UCSD-AML1 (cell line): Measurements from ENCODE around the gene SPTBN5.

Source experiments
- DNase-seq: peaks from one replicate; lab custom pipeline; 2025; ENCODE audit not compliant: unreplicated experiment; lab: John Stamatoyannopoulos, UW

Gene SPTBN5

DNA sequence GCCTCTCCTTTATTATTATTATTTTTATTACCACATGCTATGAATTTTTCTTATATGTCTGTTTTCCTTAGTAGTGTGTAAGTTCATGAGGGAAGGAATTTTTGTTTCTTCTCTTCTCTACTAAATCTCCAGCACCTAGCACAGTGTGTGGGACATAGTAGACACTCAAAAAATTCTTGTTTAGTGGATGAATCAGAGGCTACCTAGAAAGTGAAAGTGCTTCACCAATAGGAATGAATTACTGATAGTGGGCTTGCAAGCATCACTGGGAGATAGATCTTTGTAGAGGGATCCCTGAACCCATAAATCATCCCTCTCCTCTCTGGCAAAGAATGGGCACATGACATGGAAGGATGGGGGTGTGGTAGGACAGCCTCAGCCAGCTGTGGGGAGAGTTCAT is 8.5 kb downstream of the SPTBN5 start:
- DNase-seq: no peak

DNA sequence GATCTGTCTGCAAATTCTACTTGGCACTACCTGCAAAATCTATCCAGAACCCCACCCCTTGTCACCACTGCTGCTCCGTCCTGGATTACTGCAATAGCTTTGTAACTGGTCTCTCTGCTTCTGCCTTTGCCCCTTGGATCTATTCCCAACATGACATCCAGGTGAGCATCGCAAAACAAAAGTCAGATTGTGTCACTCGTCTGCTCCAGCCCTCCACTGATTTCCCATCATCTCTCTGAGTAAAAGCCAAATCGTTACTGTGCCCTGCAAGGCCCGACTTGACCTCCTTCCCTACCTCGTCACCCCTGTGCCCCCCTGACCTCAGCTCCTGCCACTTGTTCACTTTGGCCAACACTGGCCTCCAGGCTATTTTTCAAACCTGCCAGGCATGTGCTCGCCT is 9.4 kb downstream of the SPTBN5 start:
- no peak for DNase-seq

DNA sequence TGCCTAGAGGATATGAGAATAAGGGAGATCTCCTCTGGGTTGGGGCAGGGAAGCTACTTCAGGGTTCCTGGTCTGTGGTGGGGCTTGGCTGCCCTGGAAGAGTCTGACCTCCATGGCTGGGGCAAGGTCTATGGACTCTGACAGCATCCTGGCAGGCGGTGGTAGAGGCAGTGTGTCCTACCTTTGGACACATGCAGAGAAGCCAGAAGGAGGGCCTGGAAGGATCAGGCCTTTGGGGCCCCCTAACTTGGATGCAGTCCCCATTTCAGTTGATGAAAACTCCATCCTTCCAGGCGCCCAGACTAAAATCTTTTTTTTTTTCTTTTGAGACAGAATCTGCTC is 10.4 kb downstream of the SPTBN5 start:
- no peak for DNase-seq

DNA sequence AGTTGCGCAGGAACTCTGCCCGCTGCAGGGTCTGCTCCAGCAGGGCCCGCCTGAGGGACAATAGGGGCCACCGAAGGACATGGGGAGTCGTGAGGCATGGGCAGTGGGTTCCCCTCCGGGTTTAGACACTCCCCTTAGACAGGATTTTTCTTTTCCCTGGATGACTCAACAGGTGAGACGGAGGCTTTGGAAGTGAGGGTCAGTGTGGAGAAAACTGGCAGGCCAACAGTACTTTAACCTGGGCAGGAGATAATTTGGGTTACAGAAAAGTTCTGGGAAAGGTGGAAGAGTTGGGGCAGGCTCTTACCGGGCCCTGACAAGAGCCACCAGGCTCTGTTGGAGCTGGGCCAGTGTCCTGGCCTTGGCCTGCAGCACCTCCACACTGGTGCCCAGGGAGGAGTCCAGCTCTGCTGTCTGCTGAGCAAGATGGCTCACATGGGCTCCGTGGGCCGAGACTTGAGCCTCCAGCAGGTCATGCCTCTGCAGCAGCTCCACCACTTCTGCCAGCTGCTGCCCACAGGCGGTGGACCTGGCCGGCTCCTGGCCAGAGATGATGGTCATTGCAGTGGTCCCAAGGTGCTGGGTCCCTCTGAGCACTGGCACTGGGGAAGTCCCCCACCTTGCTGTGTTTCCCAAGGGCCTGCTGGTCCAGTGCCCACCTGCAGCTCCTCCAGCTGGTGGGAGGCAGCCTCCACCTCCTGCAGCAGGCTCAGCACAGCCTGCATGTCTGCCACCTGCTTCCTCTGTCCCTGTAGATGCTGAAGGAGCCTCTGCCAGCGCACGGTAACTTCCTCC is 11.0 kb downstream of the SPTBN5 start:
- peak; percentile 36 for DNase-seq

DNA sequence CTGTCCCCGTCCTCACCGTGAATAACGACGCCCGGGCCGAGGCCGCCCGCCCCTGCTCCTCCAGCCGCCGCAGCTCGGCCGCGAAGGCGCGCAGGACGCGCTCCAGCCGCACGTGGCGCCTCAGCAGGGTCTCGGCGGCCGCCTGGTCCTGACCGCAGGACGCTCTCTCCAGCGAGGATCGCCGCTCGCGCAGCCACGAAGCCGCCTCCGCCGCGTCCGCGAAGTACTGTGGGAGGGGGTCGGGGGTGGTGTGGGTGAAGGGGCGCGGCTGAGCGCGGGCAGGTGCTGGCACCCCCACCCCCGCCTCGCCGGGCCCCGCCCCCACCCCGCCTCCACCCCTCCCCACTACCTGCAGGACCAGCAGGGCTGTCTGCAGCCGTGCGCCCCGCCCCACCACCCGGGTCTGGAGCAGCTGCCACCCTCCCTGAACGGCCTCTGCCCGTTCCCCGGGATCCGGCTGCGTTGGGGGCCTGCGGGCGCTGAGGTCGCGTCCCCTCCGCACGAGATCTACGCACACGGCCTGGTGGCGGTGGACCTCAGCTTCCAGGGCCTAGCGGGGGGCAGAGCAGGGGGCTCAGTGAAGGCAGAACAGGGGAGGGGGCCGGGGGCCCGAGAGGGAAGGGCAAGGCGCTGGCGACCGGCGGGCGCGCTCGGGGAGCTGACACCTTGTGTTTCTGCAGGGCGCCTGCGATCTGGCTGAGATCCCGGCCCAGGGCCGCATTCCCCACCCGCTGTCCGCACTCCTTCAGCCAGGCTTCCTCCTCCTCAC is 11.7 kb downstream of the SPTBN5 start:
- no peak for DNase-seq

DNA sequence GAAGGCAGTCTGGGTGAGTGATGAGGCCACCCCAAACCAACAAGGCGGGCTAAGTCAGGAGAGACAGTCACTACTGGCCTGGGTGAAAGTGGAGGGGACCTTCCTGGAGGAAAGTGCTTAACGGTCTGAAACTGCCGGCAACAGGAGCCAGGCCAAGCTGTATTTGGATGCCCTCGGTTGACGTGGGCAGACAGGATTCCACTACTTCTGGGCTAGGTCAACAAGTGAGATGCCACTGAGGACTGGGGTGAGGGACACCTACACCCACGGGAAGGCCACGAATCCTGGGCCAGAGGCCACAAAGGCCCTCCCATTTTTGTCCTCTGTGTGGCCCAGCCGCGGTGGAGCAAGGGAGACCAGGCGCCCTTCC is 12.3 kb downstream of the SPTBN5 start:
- DNase-seq: no peak

DNA sequence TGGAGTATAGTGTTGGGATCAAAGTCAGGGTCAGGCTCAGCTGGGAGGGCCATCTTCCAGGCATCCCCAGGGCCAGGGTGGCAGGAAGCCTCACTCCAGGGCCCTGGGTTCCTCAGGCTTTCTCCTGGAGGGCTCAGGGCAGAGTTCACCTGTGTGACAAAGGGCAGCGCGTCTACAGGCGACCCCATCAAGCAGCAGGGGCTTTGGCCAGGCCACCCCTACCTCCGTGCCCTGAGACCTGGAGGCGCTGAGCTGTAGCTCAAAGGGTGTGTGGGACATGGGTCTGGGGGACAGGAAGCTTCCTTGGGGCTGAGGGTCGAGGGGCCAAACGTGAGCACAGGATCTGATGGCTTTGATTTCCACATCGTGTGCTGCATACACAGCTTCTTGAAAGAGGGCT is 12.8 kb downstream of the SPTBN5 start:
- DNase-seq: no peak

DNA sequence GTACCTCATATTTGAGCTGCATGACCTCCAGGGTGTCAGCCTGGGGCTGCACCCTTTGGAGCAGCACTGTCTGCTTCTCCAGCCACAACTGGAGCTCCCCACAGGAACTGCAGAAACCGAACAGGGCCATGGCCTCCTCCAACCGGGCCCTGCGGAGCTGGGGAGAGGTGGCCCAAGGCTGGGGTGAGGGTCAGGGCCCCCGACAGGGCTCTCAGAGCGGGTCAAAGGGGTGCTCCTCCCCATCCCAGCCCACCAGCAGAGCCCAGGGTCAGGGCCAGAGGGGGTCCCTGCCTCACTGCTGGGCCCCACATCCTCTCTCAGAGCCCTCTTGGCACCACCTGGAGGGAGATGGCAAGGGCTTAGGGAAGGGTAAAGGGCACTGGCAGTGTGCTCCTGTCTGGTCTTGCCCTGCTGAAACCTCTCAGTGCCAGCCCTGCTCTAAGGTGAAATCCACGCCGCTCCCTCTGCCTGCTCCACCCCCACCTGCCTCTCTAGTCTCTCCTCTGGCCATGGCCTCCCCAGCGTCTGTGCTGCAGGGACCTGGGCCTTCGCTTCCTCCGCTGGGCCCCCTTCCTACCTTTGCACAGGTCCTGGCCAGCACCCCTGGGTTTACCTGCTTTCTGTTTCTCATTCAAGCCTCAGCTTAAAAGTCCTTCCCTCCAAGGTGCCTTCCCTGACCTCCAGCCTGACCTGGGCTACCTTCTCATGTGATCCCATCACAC is 13.5 kb downstream of the SPTBN5 start:
- no peak for DNase-seq

DNA sequence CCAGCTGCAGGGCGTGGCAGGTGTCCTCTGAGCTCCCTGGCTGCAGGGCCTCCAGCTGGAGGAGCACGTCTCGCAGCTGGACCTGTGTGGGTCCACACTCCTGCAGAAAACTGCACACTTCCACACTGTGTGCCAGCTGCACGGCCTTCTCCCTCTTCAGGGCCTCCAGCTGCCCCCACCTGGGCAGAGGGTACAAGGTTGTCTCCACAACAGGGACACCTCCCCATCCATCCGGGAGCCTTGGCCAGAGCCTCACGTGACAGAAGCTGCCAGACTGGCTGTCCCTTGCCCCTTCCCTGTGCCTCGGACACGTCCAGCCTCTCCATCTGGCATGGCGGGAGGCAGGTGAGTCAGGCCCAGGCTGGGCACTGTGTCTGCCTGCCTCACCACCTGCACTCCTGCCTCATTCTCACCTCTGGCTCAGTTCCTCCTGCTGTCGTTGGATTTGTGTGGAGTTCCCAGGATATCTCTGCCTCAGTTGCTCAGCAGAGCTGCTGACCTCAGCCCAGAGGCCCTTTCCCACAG is 14.5 kb downstream of the SPTBN5 start:
- no peak for DNase-seq

DNA sequence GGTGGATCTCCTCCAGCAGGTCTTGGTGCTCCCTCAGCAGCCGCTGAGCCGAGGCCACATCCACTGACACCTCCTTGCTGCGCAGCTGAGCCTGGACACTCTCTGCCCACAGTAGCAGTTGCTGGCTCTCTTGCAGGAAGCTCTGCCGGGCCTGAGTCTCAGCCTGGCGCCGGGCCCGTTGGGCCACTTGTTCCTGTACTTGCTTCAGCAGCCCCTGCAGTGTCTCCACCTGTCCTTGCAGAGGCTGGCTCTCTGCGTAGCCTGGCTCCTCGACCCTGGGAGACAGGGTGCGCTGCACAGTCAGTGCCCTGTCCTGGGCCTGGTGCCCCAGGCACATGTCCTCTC is 15.5 kb downstream of the SPTBN5 start:
- no peak for DNase-seq

DNA sequence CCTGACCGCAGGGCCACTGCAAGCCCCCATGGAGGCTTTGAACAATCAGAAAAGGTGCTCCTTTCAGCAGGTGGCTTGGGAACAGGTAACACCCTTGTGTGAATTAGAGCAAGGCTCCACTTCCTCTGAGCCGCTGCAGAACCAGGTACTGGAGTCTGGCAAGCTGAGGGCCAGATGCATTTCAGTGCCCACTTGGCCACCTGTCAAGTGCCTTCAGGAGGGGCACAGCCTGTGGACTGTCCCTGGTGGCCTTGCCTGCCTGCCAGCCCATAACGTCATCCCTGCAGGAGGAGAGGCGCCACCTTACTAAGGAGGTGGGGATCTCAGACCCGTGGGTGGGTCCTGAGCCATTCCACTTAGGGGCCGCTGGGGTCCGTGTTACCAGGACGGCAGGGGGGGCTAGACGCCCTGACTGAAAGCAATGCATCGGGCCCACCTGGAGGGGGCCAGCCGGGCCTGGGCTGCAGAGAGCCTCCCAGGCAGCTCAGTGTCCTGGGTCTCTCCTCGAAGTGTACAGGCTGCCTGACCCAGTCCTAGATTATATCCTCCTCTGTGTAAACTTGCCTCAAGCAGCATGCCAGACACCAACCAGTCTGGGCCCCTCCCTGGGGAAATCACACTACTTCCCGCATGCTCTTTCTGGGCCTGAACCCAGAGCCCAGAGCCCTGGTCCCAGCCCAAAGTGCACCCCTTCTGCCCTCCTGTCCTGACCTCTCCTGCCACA is 16.1 kb downstream of the SPTBN5 start:
- no peak for DNase-seq

DNA sequence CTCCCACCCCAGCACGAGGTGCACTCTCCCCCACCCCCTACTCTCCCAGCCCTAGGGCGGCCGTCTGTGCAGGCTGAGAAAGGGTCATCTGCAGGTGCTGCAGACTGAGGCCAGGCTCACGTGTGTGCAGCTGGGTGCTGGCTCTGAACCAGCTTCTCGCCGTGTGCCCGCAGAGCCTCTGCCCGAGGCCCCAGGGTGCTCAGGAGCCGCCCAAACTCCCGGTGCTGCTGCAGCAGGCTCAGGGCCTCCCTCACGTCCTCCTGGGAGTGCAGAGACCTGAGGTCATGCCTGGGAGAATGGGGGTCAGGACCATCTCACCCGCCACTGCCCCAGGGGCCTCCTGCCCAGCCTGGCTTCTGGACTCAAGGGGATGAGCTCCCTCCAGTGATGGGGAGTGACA is 17.2 kb downstream of the SPTBN5 start:
- no peak for DNase-seq

DNA sequence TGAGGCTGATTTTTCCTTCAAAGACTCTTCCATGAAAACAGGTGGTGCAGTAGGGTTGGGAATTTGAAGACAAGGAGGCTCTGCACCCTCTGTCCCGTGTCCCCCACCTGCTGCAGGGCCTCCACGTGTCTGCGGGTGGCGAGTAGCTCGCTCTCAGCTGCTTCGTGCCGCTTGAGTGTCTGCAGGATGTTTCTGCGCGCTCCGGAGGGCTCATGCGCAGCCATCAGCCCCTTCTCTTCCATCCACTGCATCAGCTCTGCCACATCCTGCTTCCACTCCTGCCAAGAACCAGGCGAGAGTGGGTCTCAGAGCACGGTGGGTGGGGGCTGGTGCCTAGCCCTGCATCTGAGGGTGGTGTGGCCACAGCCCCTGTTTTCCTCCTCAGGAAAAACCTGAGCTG is 17.8 kb downstream of the SPTBN5 start:
- DNase-seq: no peak

DNA sequence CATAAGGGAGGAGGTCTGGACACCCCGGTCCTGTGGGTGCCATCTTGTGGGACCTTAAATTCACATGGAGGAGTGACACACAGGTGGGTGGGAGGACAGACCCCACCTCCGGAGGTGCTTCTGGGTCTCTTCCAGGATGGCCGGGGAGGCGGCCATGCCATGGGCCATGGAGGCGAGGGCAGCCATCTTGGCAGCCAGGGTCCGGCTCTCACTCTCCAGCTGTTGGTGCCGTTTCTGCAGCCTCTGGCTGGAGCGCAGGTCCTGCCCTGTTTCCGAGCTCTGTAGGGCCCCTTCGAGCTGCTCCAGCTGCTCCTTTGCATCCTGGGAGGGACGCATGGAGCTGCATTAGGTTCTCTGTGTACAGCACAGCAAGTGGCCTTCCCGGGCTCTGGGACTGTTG is 19.1 kb downstream of the SPTBN5 start:
- no peak for DNase-seq

DNA sequence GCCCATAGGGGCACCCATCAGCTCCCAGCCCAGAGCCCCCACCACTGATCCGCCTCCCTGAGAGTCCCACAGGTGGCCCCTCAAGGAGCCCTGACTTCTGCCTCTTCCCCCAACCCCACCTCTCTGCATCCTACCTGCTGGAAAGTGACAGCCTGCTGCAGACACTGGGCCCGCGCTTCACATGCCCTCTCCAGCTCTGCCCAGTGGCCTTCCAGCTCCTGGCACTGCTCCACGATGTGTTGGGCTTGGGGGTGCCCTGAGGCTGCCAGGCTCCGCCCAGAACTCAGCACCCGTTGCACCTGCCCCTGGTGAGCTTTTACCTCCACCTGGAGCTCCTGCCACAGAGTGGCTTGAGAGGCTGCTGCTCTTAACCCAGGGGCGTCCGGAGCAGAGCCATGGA is 20.1 kb downstream of the SPTBN5 start:
- DNase-seq: no peak

DNA sequence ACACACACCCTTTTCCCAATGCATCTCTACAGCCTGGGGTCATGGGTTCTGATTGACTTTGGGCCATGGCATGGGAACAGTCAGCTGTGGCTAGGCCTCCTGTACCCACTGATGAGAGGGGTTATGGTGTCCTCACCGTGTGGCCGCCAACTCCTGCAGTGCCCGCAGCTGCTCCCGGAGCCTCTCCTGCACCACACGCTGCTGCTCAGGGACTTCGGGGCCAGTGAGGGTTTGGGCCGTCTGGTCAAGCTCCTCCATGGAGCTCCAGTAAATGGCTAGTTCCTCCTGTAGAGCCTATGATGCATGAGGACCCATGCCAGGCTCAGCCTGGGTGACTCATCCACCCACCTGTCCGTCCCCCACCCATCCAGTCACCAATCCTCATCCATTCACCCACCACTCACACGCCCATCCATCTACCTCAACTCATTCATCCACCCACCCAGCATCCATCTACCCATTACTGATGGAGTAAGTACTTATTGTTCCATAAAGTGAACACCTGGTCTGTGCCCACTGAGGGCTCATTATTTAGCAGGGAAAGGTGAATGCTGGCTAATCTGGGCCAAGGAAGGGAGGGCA is 21.6 kb downstream of the SPTBN5 start:
- no peak for DNase-seq

DNA sequence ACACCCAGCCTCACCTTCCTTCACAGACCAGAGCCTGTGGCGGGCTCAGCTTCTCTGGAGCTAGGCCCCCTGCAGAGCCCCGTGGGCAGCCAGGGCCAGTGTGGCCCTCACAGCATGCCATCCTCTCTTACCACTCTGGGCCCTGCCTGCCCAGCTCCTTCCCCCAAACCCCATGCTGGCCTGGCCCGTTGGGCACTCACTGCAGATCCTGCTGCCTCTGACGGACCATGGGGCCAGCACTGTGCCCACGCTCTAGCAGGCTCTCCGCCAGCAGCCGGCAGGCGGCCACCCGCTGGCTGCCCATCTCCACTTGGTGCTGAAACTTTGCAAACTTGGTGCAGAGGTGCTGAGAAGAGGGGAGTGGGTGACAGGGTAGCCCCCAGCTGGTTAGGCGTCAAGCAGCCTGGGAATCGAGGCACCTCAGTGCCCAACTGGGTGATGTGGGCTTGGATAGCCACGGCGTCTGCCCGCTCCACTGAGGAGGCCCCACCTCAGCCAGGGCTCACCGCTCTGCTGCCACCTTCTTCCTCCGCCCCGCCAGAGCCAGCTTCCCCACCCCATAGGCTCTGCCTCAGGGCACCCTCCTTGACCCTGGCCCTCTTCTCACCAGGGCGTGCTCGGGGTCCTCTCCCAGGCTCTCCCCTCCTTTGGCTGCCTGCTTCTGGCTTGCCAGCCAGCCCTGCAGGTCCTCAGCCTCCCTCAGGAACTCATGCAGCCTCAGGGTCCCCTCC is 22.5 kb downstream of the SPTBN5 start:
- no peak for DNase-seq

DNA sequence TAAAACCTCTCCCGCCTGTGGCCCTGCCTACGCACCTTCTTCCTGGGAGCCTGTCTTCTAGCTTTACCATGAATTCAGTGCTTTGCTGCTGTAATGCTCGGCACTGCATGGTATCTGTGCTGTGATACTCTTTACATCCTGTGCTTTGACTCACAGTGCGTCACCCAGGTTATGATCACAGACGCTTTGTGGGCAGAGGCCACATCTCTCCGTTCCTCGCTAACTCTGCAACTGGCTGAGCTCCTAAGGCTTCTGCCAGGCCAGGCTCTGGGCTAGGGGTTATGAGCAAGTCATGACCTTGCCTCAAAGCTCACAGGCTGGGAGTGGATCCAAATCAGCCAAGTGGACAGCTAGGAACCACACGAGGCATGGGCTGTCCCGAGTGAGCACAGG is 23.2 kb downstream of the SPTBN5 start:
- no peak for DNase-seq

DNA sequence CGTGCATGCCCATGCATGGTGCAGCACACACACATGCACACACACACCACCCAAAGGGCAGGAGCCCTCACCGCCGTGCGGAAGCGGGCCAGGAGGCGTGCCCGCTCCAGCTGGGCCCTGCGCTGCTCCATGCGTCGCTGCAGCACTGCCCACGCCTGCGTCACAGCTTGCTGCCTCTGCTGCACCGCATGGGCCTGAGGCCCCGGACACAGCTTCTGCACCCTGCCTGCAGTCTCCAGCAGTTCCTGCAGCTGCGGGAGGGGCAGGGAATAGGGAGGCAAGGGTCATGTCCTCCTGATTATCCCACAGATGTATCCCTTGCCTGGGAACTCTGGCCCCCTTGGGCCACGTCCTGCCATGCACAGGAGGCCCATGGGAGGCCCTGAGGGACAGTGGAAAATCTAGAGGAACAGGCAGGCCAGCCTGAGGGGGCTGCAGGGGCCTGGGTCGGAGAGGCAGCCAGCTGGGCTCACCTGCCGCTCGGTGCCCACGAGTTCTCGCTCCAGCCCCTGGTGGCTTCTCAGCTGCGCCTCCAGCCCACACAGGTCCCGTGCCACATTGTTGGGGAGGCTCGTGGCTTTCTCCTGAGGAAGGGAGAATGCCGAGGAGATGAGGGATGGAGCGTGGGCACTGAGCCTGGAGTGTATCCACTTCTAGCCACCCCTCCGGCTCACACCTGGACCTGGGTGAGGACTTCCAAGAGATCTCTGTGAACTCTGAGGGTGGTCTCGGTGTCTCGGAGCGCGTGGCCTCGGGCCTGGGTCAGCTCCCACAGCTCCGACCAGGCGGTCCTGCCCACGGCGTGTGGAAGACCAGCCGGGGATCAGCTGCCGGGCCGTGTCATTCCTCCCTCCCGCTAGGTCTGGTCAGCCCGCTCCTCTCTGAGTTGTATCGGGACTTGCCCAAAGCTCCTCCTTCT is 23.8 kb downstream of the SPTBN5 start:
- DNase-seq: no peak
